Muscle of back (tissue), 13 donors: ENCODE data around the gene PRR23B. TPM values are rescaled to one million over a fixed set of nuclear protein-coding genes. Genes with fewer than 3 reads are reported as not detected.
"Not testable (repeated sequence)": the region's sequence is repeated elsewhere in the genome, so short reads cannot be mapped to it uniquely, and the experiment has no call there.

Experiments used
- DNase-seq, 3 donors: peaks; one replicate each; pipeline versions ENCODE4 v3.0.0 to v3.0.0-alpha.2; 2013
- long read RNA-seq, 9 donors: transcript quantifications; one replicate each; lab custom pipeline, GENCODE V29; 2026
- polyA plus RNA-seq, 10 donors: library from polyadenylated mRNA; unstranded; fragments of 120-200 nt; gene quantifications; one replicate each; pipeline ENCODE4 v1.2.1, GENCODE V29; 2013; ENCODE audit not compliant: insufficient read length in 10 of 10

The PRR23B gene
- polyA plus RNA-seq: not detected
- long read RNA-seq, donor 1, partial matches to known transcripts: 0 of 1 reads
- long read RNA-seq, donor 1, other reads (novel, unspliced or antisense): 0 of 1 reads
- long read RNA-seq, donor 2: 0 reads
- long read RNA-seq, donor 3: 0 reads
- long read RNA-seq, donor 4: 0 reads
- long read RNA-seq, donor 5: 0 reads
- long read RNA-seq, donor 6, partial matches to known transcripts: 0 of 1 reads
- long read RNA-seq, donor 6, other reads (novel, unspliced or antisense): 0 of 1 reads
- long read RNA-seq, donor 7: 0 reads
- long read RNA-seq, donor 8: 0 reads
- long read RNA-seq, donor 9: 0 reads

GRCh38 chr3:139020868-139021234 lies at the start of gene PRR23B:
PRR23B (minus strand) TSS chr3:139020926; CDS start chr3:139020661, 265 bp downstream.
- no peak for DNase-seq

DNA sequence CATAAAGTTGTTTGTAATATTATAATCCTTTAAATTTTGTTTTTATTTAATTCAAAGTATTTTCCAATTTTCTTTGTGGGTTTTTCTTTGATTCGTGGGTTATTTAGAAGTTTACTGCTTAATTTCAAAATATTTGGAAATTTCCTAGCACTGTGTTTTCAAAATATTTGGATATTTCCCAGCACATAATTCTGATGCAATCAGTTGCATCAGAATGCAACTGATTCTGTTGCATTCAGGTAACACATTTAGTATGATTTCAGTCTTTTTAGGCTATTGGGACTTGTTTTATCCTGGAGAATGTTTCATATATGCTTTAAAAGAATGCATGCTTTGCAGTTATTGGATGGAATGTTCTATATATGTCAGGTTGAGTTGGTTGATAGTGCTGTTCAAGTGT lies 42.2 kb upstream of the PRR23B start:
- DNase-seq: no peak

DNA sequence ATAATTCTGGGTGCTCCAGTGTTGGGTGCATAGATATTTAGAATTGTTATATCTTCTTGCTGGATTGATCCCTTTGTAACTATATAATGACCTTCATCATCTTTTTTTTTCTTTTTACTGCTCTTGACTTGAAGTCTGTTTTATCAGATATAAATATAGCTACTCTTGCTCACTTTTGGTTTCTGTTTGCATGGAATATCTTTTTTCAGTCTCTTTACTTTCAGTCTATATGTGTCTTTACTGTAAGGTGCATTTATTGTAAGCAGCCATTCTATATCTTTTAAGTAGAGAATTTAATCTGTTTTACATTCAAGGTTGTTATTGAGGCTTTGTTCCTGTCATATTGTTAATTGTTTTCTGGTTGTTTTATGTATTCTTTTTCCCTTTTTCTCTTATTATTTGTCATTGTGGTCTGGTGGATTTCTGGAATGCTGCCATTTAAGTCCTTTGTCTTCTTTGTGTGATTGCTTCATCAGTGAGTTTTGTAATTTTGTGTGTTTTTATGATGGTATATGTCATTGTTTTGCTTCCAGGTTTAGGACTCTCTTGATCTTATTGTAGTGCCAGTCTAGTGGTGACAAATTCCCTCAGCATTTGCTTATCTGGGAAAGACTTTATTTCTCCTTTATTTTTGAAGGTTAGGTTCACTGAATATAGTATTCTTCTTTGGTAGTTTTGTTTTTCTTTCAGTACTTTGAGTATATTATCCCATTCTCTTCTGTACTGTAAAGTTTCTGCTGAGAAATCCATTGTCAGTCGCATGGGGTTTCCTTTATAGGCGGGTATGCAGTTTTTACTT lies 32.3 kb upstream of the PRR23B start:
- DNase-seq: no peak

- no peak for DNase-seq
Measured at GRCh38 chr3:139044366-139045210, 23.9 kb upstream of the PRR23B start, which contains the start of gene PRR23C. PRR23C (minus strand) TSS chr3:139044892; CDS start chr3:139044620, 272 bp downstream.

- DNase-seq: no peak
Measured at GRCh38 chr3:139043554-139044365, 23.0 kb upstream of the PRR23B start.

DNA sequence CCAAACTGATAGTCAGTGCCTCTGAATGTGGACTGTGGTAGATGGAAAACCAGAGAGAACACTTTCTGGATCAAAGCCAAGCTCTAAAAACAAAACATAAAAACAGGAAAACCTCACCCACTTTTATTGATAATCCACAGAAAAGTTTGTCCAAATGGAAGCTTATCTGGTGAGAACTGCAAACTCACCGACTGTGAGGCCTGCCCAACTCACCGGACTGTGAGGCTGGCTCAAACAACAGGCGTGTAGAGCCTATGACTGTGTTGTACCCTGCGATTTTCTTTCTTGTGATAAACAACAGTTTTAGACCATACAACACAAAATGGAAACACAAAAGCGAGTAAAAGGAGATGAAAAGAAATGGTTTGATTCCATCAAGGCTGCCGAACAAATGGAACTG lies 16.8 kb upstream of the PRR23B start:
- no peak for DNase-seq

DNA sequence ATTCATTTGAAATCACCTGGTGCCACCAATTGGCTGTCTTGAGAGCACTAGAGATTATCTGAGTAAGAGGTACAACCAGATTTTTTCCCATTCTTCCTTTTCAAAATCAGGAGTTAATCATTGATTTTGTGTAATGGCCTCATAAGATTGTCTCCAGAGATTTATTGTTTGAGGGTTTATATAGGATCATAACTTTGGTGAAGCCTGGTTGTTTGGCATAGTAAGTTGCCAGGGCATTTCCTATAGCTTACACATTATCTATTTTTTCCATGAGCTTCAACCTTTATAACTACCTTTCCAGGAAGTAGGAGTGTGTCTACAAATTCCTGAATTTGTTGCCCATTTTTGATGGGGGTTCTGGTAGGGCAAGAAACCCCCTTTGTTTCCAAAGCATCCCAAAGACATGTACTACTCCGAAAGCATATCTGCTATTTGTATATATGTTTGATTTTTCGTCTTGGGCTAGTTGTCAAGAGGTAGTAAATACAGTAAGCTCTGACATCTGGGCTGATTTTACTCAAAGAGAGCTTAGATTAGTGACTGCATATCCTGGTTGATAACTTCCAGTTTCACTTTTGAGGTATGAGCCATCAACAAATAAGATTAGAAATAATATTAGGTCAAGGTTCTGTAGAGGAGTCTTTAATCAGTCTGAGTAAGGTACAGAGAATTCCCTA lies 11.7 kb upstream of the PRR23B start:
- DNase-seq: no peak

DNA sequence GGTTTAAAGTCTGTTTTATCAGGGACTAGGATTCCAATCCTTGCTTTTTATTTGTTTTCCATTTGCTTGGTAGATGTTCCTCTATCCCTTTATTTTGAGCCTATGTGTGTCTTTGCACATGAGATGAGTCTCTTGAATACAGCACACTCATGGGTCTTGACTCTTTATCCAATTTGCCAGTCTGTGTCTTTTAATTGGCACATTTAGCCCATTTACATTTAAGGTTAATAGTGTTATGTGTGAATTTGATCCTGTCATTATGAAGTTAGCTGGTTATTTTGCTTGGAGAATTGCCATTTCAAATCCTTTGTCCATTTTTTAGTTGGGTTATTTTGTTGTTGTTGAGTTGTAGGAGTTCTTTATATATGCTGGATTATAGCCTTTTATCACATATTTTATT lies 9.8 kb upstream of the PRR23B start:
- DNase-seq: not testable (repeated sequence)

DNA sequence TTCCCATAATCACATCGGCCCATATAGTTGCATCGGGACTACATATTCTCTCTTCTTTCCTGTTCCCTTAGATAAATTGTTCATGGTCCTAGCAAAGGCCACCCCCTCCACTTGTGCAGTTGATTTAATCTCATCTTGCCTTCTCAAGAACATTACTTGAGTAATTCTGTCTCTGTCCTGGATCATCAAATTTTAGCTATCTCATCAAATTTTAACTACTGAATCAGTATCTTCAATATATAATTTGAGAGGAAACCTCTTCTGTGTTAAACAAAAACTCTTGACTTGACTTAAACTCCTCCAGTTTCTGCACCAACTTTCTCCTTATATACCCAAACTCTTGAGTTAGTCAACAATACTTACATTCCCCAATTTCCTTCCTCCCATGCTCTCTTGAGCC lies 4.2 kb upstream of the PRR23B start:
- no peak for DNase-seq

DNA sequence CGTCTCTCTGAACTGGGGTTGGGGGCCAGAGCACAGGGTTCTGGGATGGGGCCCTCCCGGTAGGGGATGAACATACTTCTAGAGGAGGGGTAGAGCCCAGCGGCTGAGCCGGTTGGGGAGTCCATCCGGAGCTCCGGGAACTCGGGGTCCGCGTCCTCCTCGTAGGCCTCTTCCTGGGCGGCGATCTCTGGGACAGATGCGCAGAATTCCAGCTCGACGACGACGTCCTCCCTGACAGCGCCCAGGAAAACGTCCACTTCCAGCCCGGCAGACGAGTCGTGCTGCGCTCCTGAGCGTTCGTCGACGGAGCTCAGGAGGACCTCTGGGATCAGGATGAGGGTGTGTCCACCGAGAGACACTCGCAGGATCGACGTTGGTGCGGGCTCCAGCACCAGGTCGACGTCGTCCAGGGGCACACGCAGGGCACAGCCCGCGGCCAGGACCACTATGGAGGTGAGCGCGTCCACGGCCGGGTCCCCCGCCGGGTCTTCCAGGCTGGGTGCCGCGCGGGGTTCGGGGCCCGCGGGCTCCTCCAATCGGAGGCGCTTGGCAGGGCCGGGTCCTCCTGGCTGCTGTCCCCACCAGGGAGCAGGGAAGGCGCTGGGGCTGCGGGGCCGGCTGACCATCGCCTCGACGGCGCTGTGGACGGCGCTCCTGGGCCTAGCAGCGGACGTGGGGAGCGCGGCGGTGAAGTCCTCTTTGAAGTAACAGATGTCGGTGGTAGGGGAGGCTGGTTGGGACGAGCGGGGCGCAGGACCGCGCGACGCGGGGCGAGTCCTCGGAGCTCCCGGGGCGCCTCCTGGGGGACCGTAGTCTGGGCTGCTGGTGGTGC lies 474 bp downstream of the PRR23B start:
- no peak for DNase-seq

GRCh38 chr3:139016430-139017048 lies 4.2 kb downstream of the PRR23B start:
- DNase-seq: no peak

DNA sequence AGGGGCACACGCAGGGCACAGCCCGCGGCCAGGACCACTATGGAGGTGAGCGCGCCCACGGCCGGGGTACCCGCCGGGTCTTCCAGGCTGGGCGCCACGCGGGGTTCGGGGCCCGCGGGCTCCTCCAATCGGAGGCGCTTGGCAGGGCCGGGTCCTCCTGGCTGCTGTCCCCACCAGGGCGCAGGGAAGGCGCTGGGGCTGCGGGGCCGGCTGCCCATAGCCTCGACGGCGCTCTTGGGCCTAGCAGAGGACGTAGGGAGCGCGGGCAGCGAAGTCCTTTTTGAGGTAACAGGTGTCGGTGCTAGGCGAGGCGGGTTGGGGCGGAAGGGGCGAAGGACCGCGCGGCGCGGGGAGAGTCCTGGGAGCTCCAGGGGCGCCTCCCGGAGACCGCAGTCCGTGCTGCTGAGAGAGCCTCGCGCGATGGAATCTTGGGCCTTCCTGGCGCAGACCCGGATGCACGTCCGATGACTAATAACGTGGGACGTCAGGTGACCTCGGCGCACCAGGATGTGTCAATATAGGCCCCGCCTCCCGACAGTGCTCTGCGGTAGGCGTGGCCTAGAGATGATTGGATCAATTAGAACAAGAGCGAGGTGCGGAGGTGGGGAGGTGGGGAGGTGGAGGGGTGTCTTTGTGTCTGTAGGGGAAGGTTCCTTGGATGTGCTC lies 14.5 kb downstream of the PRR23B start, which contains the start of gene PRR23A:
Gene PRR23A, minus strand, starts transcription at position 218 of the 666 bp plus-strand sequence. Its CDS starts 0 bp downstream, at position 218.
- no peak for DNase-seq

GRCh38 chr3:139005356-139005993 lies 15.3 kb downstream of the PRR23B start:
- no peak for DNase-seq

DNA sequence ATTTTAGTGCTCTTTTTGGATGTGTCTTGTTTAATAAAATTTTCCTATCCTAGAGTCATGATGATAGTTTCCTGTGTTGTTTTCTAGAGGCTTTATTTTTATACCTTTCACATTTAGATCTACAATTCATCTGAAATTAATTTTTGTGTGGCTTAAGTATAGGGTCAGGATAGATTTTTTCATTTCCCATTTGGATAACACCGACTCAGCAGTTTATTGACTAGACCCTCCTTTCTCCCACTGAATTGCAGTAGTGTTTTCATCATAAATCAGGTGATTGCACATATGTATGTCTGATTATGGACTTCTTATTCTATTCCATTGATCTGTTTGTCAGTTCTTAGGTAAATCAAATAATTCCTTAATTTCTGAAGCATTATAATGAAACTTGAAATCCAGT lies 25.0 kb downstream of the PRR23B start:
- no peak for DNase-seq

DNA sequence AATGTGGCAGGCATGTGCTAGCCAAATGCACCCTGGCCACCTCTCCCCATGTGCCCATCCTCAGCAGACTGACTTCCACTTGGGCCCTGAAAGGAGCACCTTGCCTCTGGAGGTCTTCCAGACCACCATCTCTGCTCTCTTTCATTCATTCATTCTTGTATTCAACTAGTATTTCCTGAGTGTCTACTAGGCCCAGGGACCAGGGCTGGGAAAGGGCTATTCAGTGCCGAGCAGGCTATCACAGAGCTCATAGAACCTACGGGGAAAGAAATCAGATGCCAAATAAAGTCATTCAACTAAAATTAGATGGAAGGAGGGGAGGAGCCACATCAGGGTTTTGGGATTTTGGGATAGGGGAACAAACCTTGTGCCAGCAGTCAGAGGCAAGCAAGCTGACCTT lies 33.5 kb downstream of the PRR23B start:
- DNase-seq: no peak

GRCh38 chr3:138985932-138986331 lies 34.8 kb downstream of the PRR23B start:
- no peak for DNase-seq

DNA sequence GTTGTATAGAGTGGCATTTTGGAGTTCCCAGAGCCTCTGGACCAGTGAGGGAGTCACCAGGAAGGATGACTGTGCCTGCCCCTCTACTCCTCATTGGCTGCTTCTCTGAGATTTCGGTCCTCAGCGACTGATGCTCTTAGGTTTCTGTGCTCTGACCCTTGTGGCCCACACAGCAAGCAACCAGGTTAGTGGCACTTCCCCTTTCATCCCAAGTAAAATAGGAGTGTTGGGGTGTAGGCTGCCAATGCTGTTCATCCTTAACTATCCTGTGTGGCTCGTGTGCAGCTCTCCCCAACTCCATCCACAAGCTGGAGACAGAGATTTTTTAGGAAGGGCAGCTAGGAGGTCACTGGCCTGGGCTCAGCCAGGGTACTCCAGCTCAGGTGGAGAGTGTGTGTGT lies 35.9 kb downstream of the PRR23B start:
- DNase-seq: no peak

DNA sequence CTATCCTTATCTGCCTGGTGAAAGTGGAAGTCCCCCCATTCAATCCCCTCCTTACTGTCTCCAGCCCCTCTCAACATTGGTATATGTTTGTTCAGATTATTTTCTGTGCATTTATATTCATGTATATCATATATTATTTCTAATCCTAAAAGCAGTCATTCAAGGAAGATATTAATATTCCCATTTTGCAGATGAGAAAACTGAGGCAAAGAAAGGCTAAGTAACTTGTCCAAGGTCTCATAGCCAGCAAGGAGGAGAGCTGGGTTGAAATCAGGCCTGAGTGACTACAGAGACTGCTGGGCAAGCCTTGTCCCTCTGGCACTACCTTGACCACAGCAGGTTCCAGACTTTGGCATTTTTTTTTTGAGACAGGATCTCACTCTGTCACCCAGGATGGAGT lies 44.7 kb downstream of the PRR23B start:
- DNase-seq: no peak
